GM21526 (cell line): ENCODE results near the gene EMCN.
"Not testable (repeated sequence)": the region's sequence is repeated elsewhere in the genome, so short reads cannot be mapped to it uniquely, and the experiment has no call there.

ENCODE experiments used
- ATAC-seq: cut with Tn5 transposase; IDR thresholded peaks from one replicate; pipeline ENCODE4 v1.9.1; 2021; ENCODE audit warnings: moderate library complexity; ENCODE audit not compliant: unreplicated experiment, low FRiP score

Gene EMCN

GRCh38 chr4:100391086-100391485, 126.7 kb downstream of the EMCN start:
- ATAC-seq: no peak

- ATAC-seq: no peak
Measured at GRCh38 chr4:100386270-100386669, 131.6 kb downstream of the EMCN start.

- ATAC-seq: not testable (repeated sequence)
Measured at GRCh38 chr4:100380401-100380800, 137.4 kb downstream of the EMCN start.

- no peak for ATAC-seq
Measured at GRCh38 chr4:100379583-100380105, 138.2 kb downstream of the EMCN start.

GRCh38 chr4:100372432-100372831, 145.4 kb downstream of the EMCN start:
- no peak for ATAC-seq

GRCh38 chr4:100369871-100370270, 148.0 kb downstream of the EMCN start:
- no peak for ATAC-seq

- no peak for ATAC-seq
Measured at GRCh38 chr4:100367451-100367850, 150.4 kb downstream of the EMCN start.

- ATAC-seq: no peak
Measured at GRCh38 chr4:100366213-100366612, 151.6 kb downstream of the EMCN start.

GRCh38 chr4:100362366-100362765, 155.5 kb downstream of the EMCN start:
- ATAC-seq: no peak

- ATAC-seq: no peak
Measured at GRCh38 chr4:100361336-100361735, 156.5 kb downstream of the EMCN start.

- no peak for ATAC-seq
Measured at GRCh38 chr4:100360211-100360610, 157.6 kb downstream of the EMCN start.

GRCh38 chr4:100359441-100359840, 158.4 kb downstream of the EMCN start:
- ATAC-seq: no peak

GRCh38 chr4:100357542-100357941, 160.3 kb downstream of the EMCN start:
- ATAC-seq: no peak

- no peak for ATAC-seq
Measured at GRCh38 chr4:100356172-100356571, 161.7 kb downstream of the EMCN start.

- not testable (repeated sequence) for ATAC-seq
Measured at GRCh38 chr4:100352352-100352751, 165.5 kb downstream of the EMCN start.

- ATAC-seq: no peak
Measured at GRCh38 chr4:100348473-100348872, 169.3 kb downstream of the EMCN start.

GRCh38 chr4:100347241-100347640, 170.6 kb downstream of the EMCN start:
- no peak for ATAC-seq

GRCh38 chr4:100345585-100345984, 172.2 kb downstream of the EMCN start:
- no peak for ATAC-seq
